Measurements from ENCODE around the gene RFC5. TPM values are rescaled to one million over a fixed set of nuclear protein-coding genes. Genes with fewer than 3 reads are reported as not detected.

The RFC5 gene
- total and polyA plus RNA-seq, 2 of the 13 experiments (the other 11 are each of a cell fraction or from before 2014, with no cell fraction given) = 16.8 to 51.4 TPM

- TF ChIP-seq CREB1 (IDR thresholded peaks at IDR 0.05) (no peak), CREB1 (CRISPR knock-in tag; IDR thresholded peaks at IDR 0.05) (no peak), ONECUT2 (CRISPR knock-in tag; IDR thresholded peaks at IDR 0.05) (peak; percentile 77), GFI1 (CRISPR knock-in tag; IDR thresholded peaks at IDR 0.05; ENCODE audit: borderline replicate concordance) (peak; percentile 12; the same call in 1 of the 2 replicates), USF2 (IDR thresholded peaks at IDR 0.05; ENCODE audit: low read depth, low read length) (no peak), USF2 (CRISPR knock-in tag; IDR thresholded peaks at IDR 0.05; ENCODE audit: borderline replicate concordance) (no peak), PRPF4 (IDR thresholded peaks at IDR 0.05; ENCODE audit: low read depth, low read length, poor library complexity, severe bottlenecking) (no peak), ZBTB37 (CRISPR knock-in tag; IDR thresholded peaks at IDR 0.05) (no peak), THRA (CRISPR knock-in tag; IDR thresholded peaks at IDR 0.05; ENCODE audit: borderline replicate concordance) (no peak), RXRB (CRISPR knock-in tag; IDR thresholded peaks at IDR 0.05; ENCODE audit: borderline replicate concordance) (peak; percentile 56; the same call in 1 of the 2 replicates), SAFB2 (CRISPR knock-in tag; IDR thresholded peaks at IDR 0.05; ENCODE audit: borderline replicate concordance, low read depth) (no peak), NCOR1 (IDR thresholded peaks at IDR 0.05; ENCODE audit: borderline replicate concordance, low read length) (0 out of 2 replicates have a peak, but pooled peaks have one; percentile 25), PHF8 (CRISPR knock-in tag; IDR thresholded peaks at IDR 0.05) (no peak), SKI (IDR thresholded peaks at IDR 0.05; ENCODE audit: partially characterized antibody) (peak; percentile 68), YEATS4 (CRISPR knock-in tag; IDR thresholded peaks at IDR 0.05; ENCODE audit: borderline replicate concordance) (no peak), PRDM4 (CRISPR knock-in tag; IDR thresholded peaks at IDR 0.05; ENCODE audit: borderline replicate concordance) (no peak), POLR2AphosphoS2 (IDR thresholded peaks at IDR 0.05; ENCODE audit: low read depth, low read length) (no peak), PHF21A (CRISPR knock-in tag; IDR thresholded peaks at IDR 0.05) (peak; percentile 43; the same call in 1 of the 2 replicates)
- TF ChIP-seq, protein P1, sequence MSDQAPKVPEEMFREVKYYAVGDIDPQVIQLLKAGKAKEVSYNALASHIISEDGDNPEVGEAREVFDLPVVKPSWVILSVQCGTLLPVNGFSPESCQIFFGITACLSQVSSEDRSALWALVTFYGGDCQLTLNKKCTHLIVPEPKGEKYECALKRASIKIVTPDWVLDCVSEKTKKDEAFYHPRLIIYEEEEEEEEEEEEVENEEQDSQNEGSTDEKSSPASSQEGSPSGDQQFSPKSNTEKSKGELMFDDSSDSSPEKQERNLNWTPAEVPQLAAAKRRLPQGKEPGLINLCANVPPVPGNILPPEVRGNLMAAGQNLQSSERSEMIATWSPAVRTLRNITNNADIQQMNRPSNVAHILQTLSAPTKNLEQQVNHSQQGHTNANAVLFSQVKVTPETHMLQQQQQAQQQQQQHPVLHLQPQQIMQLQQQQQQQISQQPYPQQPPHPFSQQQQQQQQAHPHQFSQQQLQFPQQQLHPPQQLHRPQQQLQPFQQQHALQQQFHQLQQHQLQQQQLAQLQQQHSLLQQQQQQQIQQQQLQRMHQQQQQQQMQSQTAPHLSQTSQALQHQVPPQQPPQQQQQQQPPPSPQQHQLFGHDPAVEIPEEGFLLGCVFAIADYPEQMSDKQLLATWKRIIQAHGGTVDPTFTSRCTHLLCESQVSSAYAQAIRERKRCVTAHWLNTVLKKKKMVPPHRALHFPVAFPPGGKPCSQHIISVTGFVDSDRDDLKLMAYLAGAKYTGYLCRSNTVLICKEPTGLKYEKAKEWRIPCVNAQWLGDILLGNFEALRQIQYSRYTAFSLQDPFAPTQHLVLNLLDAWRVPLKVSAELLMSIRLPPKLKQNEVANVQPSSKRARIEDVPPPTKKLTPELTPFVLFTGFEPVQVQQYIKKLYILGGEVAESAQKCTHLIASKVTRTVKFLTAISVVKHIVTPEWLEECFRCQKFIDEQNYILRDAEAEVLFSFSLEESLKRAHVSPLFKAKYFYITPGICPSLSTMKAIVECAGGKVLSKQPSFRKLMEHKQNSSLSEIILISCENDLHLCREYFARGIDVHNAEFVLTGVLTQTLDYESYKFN (CRISPR knock-in tag; conservative IDR thresholded peaks at IDR 0.05) = no peak
Measured at GRCh38 chr12:118015944-118016343, 559 bp upstream of the RFC5 start (continued).
